ENCODE results near the gene GJB3. TPM values are rescaled to one million over a fixed set of nuclear protein-coding genes. Genes with fewer than 3 reads are reported as not detected.
"Not testable (repeated sequence)": the region's sequence is repeated elsewhere in the genome, so short reads cannot be mapped to it uniquely, and the experiment has no call there.

GJB3 gene
- total RNA-seq, 1 donor from 2014 or later: 40.6 TPM

DNA sequence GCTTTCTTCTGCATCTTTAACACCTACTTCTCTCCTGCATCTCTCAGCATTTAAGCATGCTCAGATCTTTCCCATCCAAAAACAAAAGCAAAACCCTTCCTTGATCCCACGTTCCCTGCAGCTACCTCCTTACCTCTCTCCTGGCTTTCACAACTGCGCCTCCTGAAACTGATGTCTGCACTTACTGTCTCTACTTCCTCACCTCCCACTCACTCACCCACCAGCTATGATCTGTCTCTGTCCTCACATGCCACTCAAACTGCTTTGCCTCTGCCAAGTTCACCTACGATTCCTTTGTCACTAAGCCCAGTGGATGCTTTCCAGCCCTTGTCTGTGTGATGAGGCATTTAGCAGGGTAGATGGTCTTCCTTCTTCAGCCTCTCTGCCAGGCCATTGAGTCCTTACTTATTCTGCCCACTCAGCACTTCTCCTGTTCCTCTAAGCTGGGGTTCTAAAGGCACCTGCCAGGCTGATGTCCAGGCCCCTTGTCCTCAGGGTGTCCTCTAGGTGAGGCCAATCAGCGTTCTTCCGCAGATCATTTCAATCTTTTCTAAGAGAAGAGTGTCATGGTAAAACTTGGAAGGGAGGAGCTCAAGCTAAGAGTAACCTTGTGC lies 10.0 kb upstream of the GJB3 start:
- TF ChIP-seq, protein P1, sequence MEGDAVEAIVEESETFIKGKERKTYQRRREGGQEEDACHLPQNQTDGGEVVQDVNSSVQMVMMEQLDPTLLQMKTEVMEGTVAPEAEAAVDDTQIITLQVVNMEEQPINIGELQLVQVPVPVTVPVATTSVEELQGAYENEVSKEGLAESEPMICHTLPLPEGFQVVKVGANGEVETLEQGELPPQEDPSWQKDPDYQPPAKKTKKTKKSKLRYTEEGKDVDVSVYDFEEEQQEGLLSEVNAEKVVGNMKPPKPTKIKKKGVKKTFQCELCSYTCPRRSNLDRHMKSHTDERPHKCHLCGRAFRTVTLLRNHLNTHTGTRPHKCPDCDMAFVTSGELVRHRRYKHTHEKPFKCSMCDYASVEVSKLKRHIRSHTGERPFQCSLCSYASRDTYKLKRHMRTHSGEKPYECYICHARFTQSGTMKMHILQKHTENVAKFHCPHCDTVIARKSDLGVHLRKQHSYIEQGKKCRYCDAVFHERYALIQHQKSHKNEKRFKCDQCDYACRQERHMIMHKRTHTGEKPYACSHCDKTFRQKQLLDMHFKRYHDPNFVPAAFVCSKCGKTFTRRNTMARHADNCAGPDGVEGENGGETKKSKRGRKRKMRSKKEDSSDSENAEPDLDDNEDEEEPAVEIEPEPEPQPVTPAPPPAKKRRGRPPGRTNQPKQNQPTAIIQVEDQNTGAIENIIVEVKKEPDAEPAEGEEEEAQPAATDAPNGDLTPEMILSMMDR (conservative IDR thresholded peaks at IDR 0.05; ENCODE audit: low read depth, low read length): no peak
- no peak overlapping the region for H3K4me3 ChIP-seq (ENCODE audit: low read depth, low read length)
- DNase-seq (ENCODE audit: low read depth): no peak

DNA sequence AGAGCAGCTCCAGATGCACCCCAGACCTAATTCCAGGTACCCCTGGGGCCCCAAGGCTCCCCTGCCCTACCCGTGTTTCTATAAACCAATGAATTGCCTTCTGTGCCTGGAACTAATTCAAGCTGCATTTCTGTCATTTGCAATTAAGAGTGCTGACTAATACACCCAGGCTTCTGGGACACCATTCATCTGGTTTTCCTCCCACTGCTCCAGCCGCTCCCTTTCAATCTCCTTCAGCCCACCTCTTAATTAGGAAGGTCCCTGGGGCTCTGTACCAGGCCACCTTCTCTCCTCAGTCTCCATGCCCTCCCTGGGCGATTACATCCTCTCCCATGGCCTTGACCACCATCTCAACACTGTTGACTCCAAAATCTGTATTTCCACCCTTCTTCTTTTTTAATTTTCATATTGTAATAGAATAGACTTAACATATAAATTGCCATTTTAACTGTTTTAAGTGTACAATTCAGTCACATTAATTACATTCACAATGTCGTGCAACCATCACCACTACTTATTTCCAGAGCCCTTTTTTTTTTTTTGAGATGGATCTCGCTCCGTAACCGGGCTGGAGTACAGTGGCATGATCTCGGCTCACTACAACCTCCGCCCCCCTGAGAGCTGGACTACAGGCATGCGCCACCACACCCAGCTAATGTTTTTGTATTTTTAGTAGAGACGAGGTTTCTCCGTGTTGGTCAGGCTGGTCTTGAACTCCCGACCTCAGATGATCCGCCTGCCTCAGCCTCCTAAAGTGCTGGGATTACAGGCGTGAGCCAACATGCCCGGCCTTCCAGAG lies 9.2 kb upstream of the GJB3 start:
- TF ChIP-seq, protein P1 (conservative IDR thresholded peaks at IDR 0.05; ENCODE audit: low read depth, low read length): no peak
- H3K4me3 ChIP-seq (ENCODE audit: low read depth, low read length): no peak overlapping the region
- no peak for DNase-seq (ENCODE audit: low read depth)

DNA sequence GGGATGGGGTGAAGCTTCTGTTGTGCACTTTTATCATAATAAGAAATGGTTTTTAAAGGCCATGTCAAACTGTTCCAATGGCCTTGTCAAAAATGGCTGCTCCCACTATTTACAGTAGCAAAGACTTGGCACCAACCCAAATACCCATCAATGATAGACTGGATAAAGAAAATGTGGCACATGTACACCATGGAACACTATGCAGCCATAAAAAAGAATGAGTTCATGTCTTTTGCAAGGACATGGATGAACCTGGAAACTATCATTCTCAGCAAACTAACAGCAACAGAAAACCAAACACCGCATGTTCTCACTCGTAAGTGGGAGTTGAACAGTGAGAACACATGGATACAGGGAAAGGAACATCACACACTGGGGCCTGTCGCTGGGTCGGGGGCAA lies 7.9 kb upstream of the GJB3 start:
- not testable (repeated sequence) for DNase-seq (ENCODE audit: low read depth); H3K4me3 ChIP-seq (ENCODE audit: low read depth, low read length)

DNA sequence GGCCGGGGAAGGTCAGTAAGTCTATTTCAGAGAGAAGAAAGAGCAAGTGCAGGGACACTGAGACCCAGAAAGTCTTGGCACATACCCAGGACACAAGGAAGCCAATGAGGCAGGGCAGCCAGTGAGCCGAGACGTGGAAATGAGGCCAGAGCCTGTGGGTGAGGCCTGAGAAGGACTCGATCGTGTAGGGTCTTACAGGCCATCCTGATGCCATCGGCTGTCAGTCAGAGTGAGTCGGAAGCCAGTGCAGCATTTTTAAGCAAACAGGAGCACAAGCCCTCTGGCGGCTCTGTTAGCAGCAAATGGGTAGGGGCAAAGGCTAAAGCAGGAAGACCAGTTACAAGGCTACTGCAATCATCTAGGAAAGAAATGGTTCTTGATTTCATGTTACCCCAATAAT lies 6.1 kb upstream of the GJB3 start:
- DNase-seq (ENCODE audit: low read depth): no peak
- H3K4me3 ChIP-seq (ENCODE audit: low read depth, low read length): no peak overlapping the region
- TF ChIP-seq, protein P1 (conservative IDR thresholded peaks at IDR 0.05; ENCODE audit: low read depth, low read length): peak; percentile 24

DNA sequence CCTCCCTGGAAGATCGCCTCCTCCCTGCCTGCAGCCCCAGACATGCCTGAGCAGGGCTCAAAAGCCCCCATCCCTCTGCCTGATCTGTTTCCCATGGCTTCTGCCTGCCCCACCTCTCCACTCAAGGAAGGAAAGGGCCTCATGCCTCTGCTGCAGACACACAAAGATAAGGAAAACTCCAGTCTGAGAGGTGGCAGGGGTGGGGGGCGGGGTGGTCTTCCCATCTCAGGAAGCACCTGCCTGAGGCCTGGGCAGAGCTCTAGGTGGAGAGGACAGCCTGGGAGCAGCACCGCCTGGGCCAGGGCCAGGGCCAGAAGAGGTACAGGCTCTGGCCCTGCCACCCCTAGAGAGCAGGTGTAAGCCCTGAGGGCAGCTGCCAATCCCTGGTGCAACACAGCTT lies 4.1 kb upstream of the GJB3 start:
- H3K4me3 ChIP-seq (ENCODE audit: low read depth, low read length): no peak overlapping the region
- no peak for DNase-seq (ENCODE audit: low read depth)
- TF ChIP-seq, protein P1 (conservative IDR thresholded peaks at IDR 0.05; ENCODE audit: low read depth, low read length): no peak

DNA sequence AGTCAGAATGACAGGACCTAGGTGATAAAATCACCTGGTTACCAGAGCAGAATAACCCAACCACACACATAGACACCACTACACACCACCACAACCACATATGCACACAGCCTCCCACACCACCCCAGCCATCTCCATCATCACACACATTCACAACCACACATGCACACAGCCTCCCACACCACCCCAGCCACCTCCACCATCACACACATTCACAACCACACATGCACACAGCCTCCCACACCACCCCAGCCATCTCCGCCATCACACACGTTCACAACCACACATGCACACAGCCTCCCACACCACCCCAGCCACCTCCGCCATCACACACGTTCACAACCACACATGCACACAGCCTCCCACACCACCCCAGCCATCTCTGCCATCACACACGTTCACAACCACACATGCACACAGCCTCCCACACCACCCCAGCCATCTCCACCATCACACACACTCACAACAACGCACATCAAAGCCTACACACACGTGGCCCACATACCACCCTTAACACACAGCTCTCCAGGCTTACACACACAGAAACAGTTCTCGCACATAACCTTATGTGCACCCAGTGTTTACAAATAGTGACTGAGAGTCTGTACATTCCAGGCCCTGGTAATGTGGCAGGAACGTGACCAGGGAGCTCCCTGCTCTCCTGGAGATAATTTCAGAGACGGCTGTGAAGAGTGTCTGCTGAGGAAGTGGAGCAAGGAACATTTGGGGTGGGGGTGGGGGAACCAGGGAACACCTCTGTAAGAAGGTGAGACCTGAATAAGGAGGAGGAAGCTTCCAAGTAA lies 3.3 kb upstream of the GJB3 start:
- TF ChIP-seq, protein P1 (conservative IDR thresholded peaks at IDR 0.05; ENCODE audit: low read depth, low read length): no peak
- no peak overlapping the region for H3K4me3 ChIP-seq (ENCODE audit: low read depth, low read length)
- DNase-seq (ENCODE audit: low read depth): no peak

DNA sequence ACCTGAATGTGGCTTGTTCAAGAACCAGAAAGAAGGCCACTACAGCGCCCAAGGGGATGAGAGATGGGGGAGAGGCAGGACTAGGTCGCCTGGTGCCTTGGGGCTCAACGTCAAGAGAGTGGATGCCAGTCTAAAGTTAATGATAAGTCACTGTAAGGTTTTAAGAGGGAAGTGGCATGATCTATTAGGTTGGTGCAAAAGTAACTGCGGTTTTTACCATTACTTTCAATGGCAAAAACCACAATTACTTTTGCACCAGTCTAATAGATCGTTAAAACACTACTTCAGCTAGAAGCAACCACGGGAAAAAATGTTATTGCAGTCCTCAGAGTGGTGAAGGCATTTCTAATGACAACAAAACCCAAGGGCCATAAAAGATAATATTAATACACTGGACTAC lies 2.6 kb upstream of the GJB3 start:
- TF ChIP-seq, protein P1 (conservative IDR thresholded peaks at IDR 0.05; ENCODE audit: low read depth, low read length): no peak
- no peak overlapping the region for H3K4me3 ChIP-seq (ENCODE audit: low read depth, low read length)
- no peak for DNase-seq (ENCODE audit: low read depth)
